ENCODE results near the gene MUL1.
"Not testable (repeated sequence)": the region's sequence is repeated elsewhere in the genome, so short reads cannot be mapped to it uniquely, and the experiment has no call there.

MUL1 gene

GRCh38 chr1:20497506-20497905 is 10.4 kb downstream of the MUL1 start:
- Mint-ChIP-seq H3K36me3 (ENCODE audit: low read depth) (peaks cover 18% of the 10 kb centered on the region), H3K4me1 (ENCODE audit: low read depth) (peaks cover 4% of the 10 kb centered on the region), H3K4me3 (no peak overlapping the region), H3K9me3 (no peaks in the 10 kb centered on the region), H3K27ac (no peak overlapping the region), H3K27me3 (ENCODE audit: low read depth) (no peaks in the 10 kb centered on the region)

- not testable (repeated sequence) for H3K4me1 Mint-ChIP-seq (ENCODE audit: low read depth); H3K4me3 Mint-ChIP-seq; H3K27me3 Mint-ChIP-seq (ENCODE audit: low read depth); H3K9me3 Mint-ChIP-seq; H3K27ac Mint-ChIP-seq
- peaks cover 18% of the 10 kb centered on the region for H3K36me3 Mint-ChIP-seq (ENCODE audit: low read depth)
These were observed 11.1 kb downstream of the MUL1 start for GRCh38 chr1:20496725-20497383.

- Mint-ChIP-seq H3K4me3 (no peak overlapping the region), H3K4me1 (ENCODE audit: low read depth) (peaks cover 4% of the 10 kb centered on the region), H3K27me3 (ENCODE audit: low read depth) (no peaks in the 10 kb centered on the region), H3K36me3 (ENCODE audit: low read depth) (peaks cover 16% of the 10 kb centered on the region), H3K9me3 (no peaks in the 10 kb centered on the region), H3K27ac (no peak overlapping the region)
These were observed 11.7 kb downstream of the MUL1 start for GRCh38 chr1:20496241-20496661.

GRCh38 chr1:20495661-20496060 is 12.3 kb downstream of the MUL1 start:
- H3K4me1 Mint-ChIP-seq (ENCODE audit: low read depth) = peaks cover 4% of the 10 kb centered on the region
- peaks cover 12% of the 10 kb centered on the region for H3K36me3 Mint-ChIP-seq (ENCODE audit: low read depth)
- H3K27ac Mint-ChIP-seq = no peak overlapping the region
- H3K9me3 Mint-ChIP-seq = no peaks in the 10 kb centered on the region
- no peak overlapping the region for H3K4me3 Mint-ChIP-seq
- no peaks in the 10 kb centered on the region for H3K27me3 Mint-ChIP-seq (ENCODE audit: low read depth)

GRCh38 chr1:20494609-20495311 is 13.2 kb downstream of the MUL1 start:
- Mint-ChIP-seq H3K27me3 (ENCODE audit: low read depth) (peaks cover 3% of the 10 kb centered on the region), H3K36me3 (ENCODE audit: low read depth) (peaks cover 9% of the 10 kb centered on the region), H3K9me3 (no peaks in the 10 kb centered on the region), H3K27ac (no peak overlapping the region), H3K4me1 (ENCODE audit: low read depth) (peaks cover 4% of the 10 kb centered on the region), H3K4me3 (no peak overlapping the region)

GRCh38 chr1:20493839-20494608 is 13.9 kb downstream of the MUL1 start:
- Mint-ChIP-seq H3K27ac (no peak overlapping the region), H3K4me1 (ENCODE audit: low read depth) (peaks cover 4% of the 10 kb centered on the region), H3K27me3 (ENCODE audit: low read depth) (peaks cover 11% of the 10 kb centered on the region), H3K9me3 (no peaks in the 10 kb centered on the region), H3K36me3 (ENCODE audit: low read depth) (peaks cover 5% of the 10 kb centered on the region), H3K4me3 (no peak overlapping the region)

GRCh38 chr1:20493309-20493708 is 14.6 kb downstream of the MUL1 start:
- Mint-ChIP-seq H3K4me3 (no peak overlapping the region), H3K4me1 (ENCODE audit: low read depth) (peaks cover 4% of the 10 kb centered on the region), H3K9me3 (no peaks in the 10 kb centered on the region), H3K36me3 (ENCODE audit: low read depth) (no peaks in the 10 kb centered on the region), H3K27ac (no peak overlapping the region), H3K27me3 (ENCODE audit: low read depth) (peaks cover 18% of the 10 kb centered on the region)

- H3K36me3 Mint-ChIP-seq (ENCODE audit: low read depth) = no peaks in the 10 kb centered on the region
- no peak overlapping the region for H3K27ac Mint-ChIP-seq
- H3K9me3 Mint-ChIP-seq = no peaks in the 10 kb centered on the region
- H3K4me1 Mint-ChIP-seq (ENCODE audit: low read depth) = peaks cover 4% of the 10 kb centered on the region
- H3K27me3 Mint-ChIP-seq (ENCODE audit: low read depth) = peaks cover 24% of the 10 kb centered on the region
- H3K4me3 Mint-ChIP-seq = no peak overlapping the region
These were observed 15.2 kb downstream of the MUL1 start for GRCh38 chr1:20492751-20493150.

- peaks cover 4% of the 10 kb centered on the region for H3K4me1 Mint-ChIP-seq (ENCODE audit: low read depth)
- no peak overlapping the region for H3K4me3 Mint-ChIP-seq
- H3K27ac Mint-ChIP-seq = no peak overlapping the region
- H3K36me3 Mint-ChIP-seq (ENCODE audit: low read depth) = no peaks in the 10 kb centered on the region
- H3K9me3 Mint-ChIP-seq = no peaks in the 10 kb centered on the region
- H3K27me3 Mint-ChIP-seq (ENCODE audit: low read depth) = peaks cover 32% of the 10 kb centered on the region
These were observed 16.1 kb downstream of the MUL1 start for GRCh38 chr1:20491866-20492265.

GRCh38 chr1:20491178-20491577 is 16.8 kb downstream of the MUL1 start:
- H3K36me3 Mint-ChIP-seq (ENCODE audit: low read depth) = no peaks in the 10 kb centered on the region
- H3K27me3 Mint-ChIP-seq (ENCODE audit: low read depth) = peaks cover 34% of the 10 kb centered on the region
- no peaks in the 10 kb centered on the region for H3K9me3 Mint-ChIP-seq
- peaks cover 4% of the 10 kb centered on the region for H3K4me1 Mint-ChIP-seq (ENCODE audit: low read depth)
- H3K4me3 Mint-ChIP-seq = no peak overlapping the region
- no peak overlapping the region for H3K27ac Mint-ChIP-seq

GRCh38 chr1:20487236-20487590 is 20.7 kb downstream of the MUL1 start:
- Mint-ChIP-seq H3K9me3 (no peaks in the 10 kb centered on the region), H3K36me3 (ENCODE audit: low read depth) (no peaks in the 10 kb centered on the region), H3K4me3 (peak overlapping the region; percentile 55), H3K27ac (no peak overlapping the region), H3K4me1 (ENCODE audit: low read depth) (peaks cover 4% of the 10 kb centered on the region), H3K27me3 (ENCODE audit: low read depth) (peaks cover 64% of the 10 kb centered on the region)

- no peaks in the 10 kb centered on the region for H3K9me3 Mint-ChIP-seq
- H3K36me3 Mint-ChIP-seq (ENCODE audit: low read depth) = no peaks in the 10 kb centered on the region
- peaks cover 4% of the 10 kb centered on the region for H3K4me1 Mint-ChIP-seq (ENCODE audit: low read depth)
- no peak overlapping the region for H3K27ac Mint-ChIP-seq
- peaks cover 69% of the 10 kb centered on the region for H3K27me3 Mint-ChIP-seq (ENCODE audit: low read depth)
- H3K4me3 Mint-ChIP-seq = peak overlapping the region; percentile 55
These were observed 21.3 kb downstream of the MUL1 start for GRCh38 chr1:20486457-20487235.

- peak within 1 kb of the TSS; percentile 36 for H3K27ac Mint-ChIP-seq
- no peaks in the 10 kb centered on the region for H3K9me3 Mint-ChIP-seq
- H3K36me3 Mint-ChIP-seq (ENCODE audit: low read depth) = no peaks in the 10 kb centered on the region
- peaks cover 4% of the 10 kb centered on the region for H3K4me1 Mint-ChIP-seq (ENCODE audit: low read depth)
- H3K27me3 Mint-ChIP-seq (ENCODE audit: low read depth) = peaks cover 78% of the 10 kb centered on the region
- peak within 1 kb of the TSS; percentile 87 for H3K4me3 Mint-ChIP-seq
These were observed 22.2 kb downstream of the MUL1 start, which contains the start of gene CAMK2N1 for GRCh38 chr1:20485527-20486456. Gene CAMK2N1, minus strand, starts transcription at chr1:20486210. Its CDS starts 831 bp downstream, at chr1:20485379.

Measured in T-helper 1 cell treated with Interleukin-12 subunit alpha and Interleukin-12 subunit beta and Interleukin-4 antibody, amounts not matched to agents 30 μg/mL and 1 μg/mL, for 36 hours (primary cell).